H9 (cell line): ENCODE measurements around the gene MRPL28. TPM values are rescaled to one million over a fixed set of nuclear protein-coding genes. Genes with fewer than 3 reads are reported as not detected.

Source experiments
- DNase-seq: peaks from one replicate; pipeline ENCODE4 v3.0.0-alpha.2; 2017
- H2AFZ ChIP-seq: one replicate; pipeline ENCODE4 v1.6.1; 2013; ENCODE audit warnings: mild to moderate bottlenecking, low read length, control low read depth, moderate library complexity
- H2AK5ac ChIP-seq: 2 replicates; pipeline ENCODE4 v1.6.1; 2013; ENCODE audit warnings: low read length, control low read depth, mixed read lengths; ENCODE audit not compliant: insufficient read length
- H2BK120ac ChIP-seq: one replicate; pipeline ENCODE4 v1.6.1; 2013; ENCODE audit warnings: low read depth, mild to moderate bottlenecking, low read length, control low read depth, inconsistent platforms; ENCODE audit not compliant: poor library complexity, severe bottlenecking
- H2BK12ac ChIP-seq: 2 replicates; pipeline ENCODE4 v1.6.1; 2013; ENCODE audit warnings: low read length, control low read depth, mixed read lengths, low read depth; ENCODE audit not compliant: insufficient read length
- H2BK15ac ChIP-seq: 2 replicates; pipeline ENCODE4 v1.6.1; 2013; ENCODE audit warnings: low read depth, low read length, control low read depth
- H2BK20ac ChIP-seq: one replicate; pipeline ENCODE4 v1.6.1; 2013; ENCODE audit warnings: low read depth, mild to moderate bottlenecking, low read length, control low read depth, inconsistent platforms; ENCODE audit not compliant: poor library complexity, severe bottlenecking
- H2BK5ac ChIP-seq: 2 replicates; pipeline ENCODE4 v1.6.1; 2013; ENCODE audit warnings: low read length, control low read depth, mixed read lengths; ENCODE audit not compliant: insufficient read length
- H3K14ac ChIP-seq: 2 replicates; pipeline ENCODE4 v1.6.1; 2013; ENCODE audit warnings: low read length, control low read depth; ENCODE audit not compliant: insufficient read depth
- H3K18ac ChIP-seq: 2 replicates; pipeline ENCODE4 v1.6.1; 2013; ENCODE audit warnings: low read depth, mild to moderate bottlenecking, mixed read lengths, low read length, control low read depth; ENCODE audit not compliant: insufficient read length
- H3K23ac ChIP-seq: 2 replicates; pipeline ENCODE4 v1.6.1; 2013; ENCODE audit warnings: low read length, control low read depth, mixed read lengths, low read depth; ENCODE audit not compliant: insufficient read length
- H3K23me2 ChIP-seq: 2 replicates; pipeline ENCODE4 v1.6.1; 2013; ENCODE audit warnings: low read depth, mild to moderate bottlenecking, mixed read lengths, low read length, control low read depth; ENCODE audit not compliant: insufficient read length, poor library complexity, severe bottlenecking
- H3K27ac ChIP-seq: 2 replicates; pipeline ENCODE4 v1.5.1; 2013; ENCODE audit warnings: low read length, control low read depth, mixed read lengths, low read depth; ENCODE audit not compliant: insufficient read length
- H3K27me3 ChIP-seq: 2 replicates; pipeline ENCODE4 v1.6.1; 2013; ENCODE audit warnings: low read length, control low read depth, inconsistent platforms; ENCODE audit not compliant: insufficient read depth
- H3K4ac ChIP-seq: 2 replicates; pipeline ENCODE4 v1.6.1; 2013; ENCODE audit warnings: low read depth, mild to moderate bottlenecking, control low read depth, inconsistent platforms, low read length, moderate library complexity
- H3K4me1 ChIP-seq: 2 replicates; pipeline ENCODE4 v1.6.1; 2013; ENCODE audit warnings: low read length, control low read depth, inconsistent platforms; ENCODE audit not compliant: insufficient read depth
- H3K4me2 ChIP-seq: 2 replicates; pipeline ENCODE4 v1.6.1; 2013; ENCODE audit warnings: low read length, control low read depth, mixed read lengths; ENCODE audit not compliant: insufficient read length, insufficient read depth
- H3K56ac ChIP-seq: 2 replicates; pipeline ENCODE4 v1.6.1; 2013; ENCODE audit warnings: low read depth, mild to moderate bottlenecking, mixed read lengths, low read length, control low read depth; ENCODE audit not compliant: insufficient read length
- H3K79me1 ChIP-seq: 2 replicates; pipeline ENCODE4 v1.6.1; 2013; ENCODE audit warnings: low read depth, mild to moderate bottlenecking, moderate library complexity, low read length, control low read depth, inconsistent platforms; ENCODE audit not compliant: insufficient read depth, poor library complexity, severe bottlenecking
- H3K79me2 ChIP-seq: 2 replicates; pipeline ENCODE4 v1.6.1; 2013; ENCODE audit warnings: low read length, control low read depth, inconsistent platforms; ENCODE audit not compliant: insufficient read depth
- H3K9ac ChIP-seq: 2 replicates; pipeline ENCODE4 v1.6.1; 2013; ENCODE audit warnings: low read length, control low read depth, mixed read lengths; ENCODE audit not compliant: insufficient read length; ENCODE audit errors: extremely low read depth
- H3K9me3 ChIP-seq: one replicate; pipeline ENCODE4 v1.6.1; 2013; ENCODE audit warnings: low read depth, low read length, inconsistent platforms; ENCODE audit not compliant: control insufficient read depth
- H3T11ph ChIP-seq: one replicate; pipeline ENCODE4 v1.6.1; 2013; ENCODE audit warnings: mild to moderate bottlenecking, low read length, control low read depth, inconsistent platforms
- H4K20me1 ChIP-seq: one replicate; pipeline ENCODE4 v1.6.1; 2013; ENCODE audit not compliant: control insufficient read depth, insufficient read length, insufficient read depth
- H4K5ac ChIP-seq: 2 replicates; pipeline ENCODE4 v1.6.1; 2013; ENCODE audit warnings: low read depth, mild to moderate bottlenecking, mixed read lengths, low read length, control low read depth; ENCODE audit not compliant: insufficient read length
- H4K8ac ChIP-seq: replicated peaks from 2 replicates; pipeline ENCODE4 v1.6.1; 2013; ENCODE audit warnings: low read length, control low read depth, mixed read lengths, low read depth; ENCODE audit not compliant: insufficient read length
- H4K91ac ChIP-seq: 2 replicates; pipeline ENCODE4 v1.6.1; 2013; ENCODE audit warnings: low read depth, mild to moderate bottlenecking, moderate library complexity, mixed read lengths, low read length, control low read depth; ENCODE audit not compliant: insufficient read length
- H3K27ac Mint-ChIP-seq, 3 experiments: 2 replicates in 2 of 3; 3 replicates in 1 of 3; pipeline ENCODE4 v1.8.0; 2020 to 2021; ENCODE audit warnings: mixed read lengths in 3 of 3, mild to moderate bottlenecking in 1 of 3, moderate library complexity in 1 of 3
- H3K27me3 Mint-ChIP-seq: 2 replicates; pipeline ENCODE4 v1.8.0; 2021; ENCODE audit warnings: low read depth, mild to moderate bottlenecking, moderate library complexity, mixed read lengths
- H3K36me3 Mint-ChIP-seq, 3 experiments: 2 replicates in 2 of 3; 3 replicates in 1 of 3; pipeline ENCODE4 v1.8.0; 2020 to 2021; ENCODE audit warnings: low read depth in 3 of 3, mixed read lengths in 3 of 3; ENCODE audit not compliant: insufficient read depth in 1 of 3
- H3K4me1 Mint-ChIP-seq, 2 experiments: 2 replicates each; pipeline ENCODE4 v1.8.0; 2020; ENCODE audit warnings: mixed read lengths in 2 of 2
- H3K4me3 Mint-ChIP-seq, 2 experiments: 2 replicates in 1 of 2; 3 replicates in 1 of 2; pipeline ENCODE4 v1.8.0; 2020 to 2021; ENCODE audit warnings: mild to moderate bottlenecking in 2 of 2, mixed read lengths in 2 of 2, moderate library complexity in 1 of 2
- H3K9me3 Mint-ChIP-seq, 2 experiments: 2 replicates in 1 of 2; 3 replicates in 1 of 2; pipeline ENCODE4 v1.8.0; 2020; ENCODE audit warnings: mild to moderate bottlenecking in 2 of 2, mixed read lengths in 2 of 2, moderate library complexity in 1 of 2
- WGBS: extraction: QIAGEN DNeasy Blood & Tissue Kit; methylation state at CpG from one replicate; pipeline ENCODE4 v1.1.7; 2013; ENCODE audit warnings: missing lambda C conversion rate, low lambda C conversion rate, mixed read lengths; ENCODE audit not compliant: insufficient read length; ENCODE audit errors: extremely low coverage; 5-methylcytosine and 5-hydroxymethylcytosine counted together
- total RNA-seq: library from RNA; stranded (reverse); gene quantifications from 2 replicates; pipeline ENCODE4 v1.2.1, GENCODE V29; 2021
- TF ChIP-seq, protein P1 (sequence below): fragments of 200-600 bp; sonication (generic); conservative IDR thresholded peaks from 3 replicates; pipeline ENCODE4 v1.8.0; 2021; ENCODE audit warnings: antibody characterized with exemption, mild to moderate bottlenecking

MRPL28 gene
- total RNA-seq, 1 experiment from 2014 or later = 154 TPM

DNA sequence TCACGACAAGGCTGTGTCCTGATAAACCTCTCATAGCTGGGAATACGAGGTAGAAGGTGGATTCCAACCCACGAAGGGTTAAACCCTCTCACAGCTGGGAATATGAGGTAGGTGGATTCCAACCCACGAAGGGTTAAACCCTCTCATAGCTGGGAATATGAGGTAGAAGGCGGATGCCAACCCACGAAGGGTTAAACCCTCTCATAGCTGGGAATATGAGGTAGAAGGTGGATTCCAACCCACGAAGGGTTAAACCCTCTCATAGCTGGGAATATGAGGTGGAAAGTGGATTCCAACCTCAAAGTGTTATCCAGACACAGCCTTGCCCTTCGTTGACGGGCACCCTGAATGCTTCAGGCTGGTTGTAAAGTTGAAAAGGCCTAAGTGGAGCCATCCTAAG, 48.8 kb downstream of the MRPL28 start:
- no CpG with 5 or more reads among the region's 9 CpGs for WGBS
- H2AFZ ChIP-seq = no peak overlapping the region
- no peak overlapping the region for H3T11ph ChIP-seq
- no peak overlapping the region for H4K8ac ChIP-seq
- H3K27ac ChIP-seq = no peak overlapping the region
- no peak overlapping the region for H3K23ac ChIP-seq
- H4K20me1 ChIP-seq = no peaks in the 10 kb centered on the region
- H3K23me2 ChIP-seq = no peaks in the 10 kb centered on the region
- no peak overlapping the region for H3K9ac ChIP-seq
- H3K18ac ChIP-seq = no peak overlapping the region
- H3K4me3 Mint-ChIP-seq = no peak overlapping the region
- H2AK5ac ChIP-seq = no peak overlapping the region
- no peaks in the 10 kb centered on the region for H3K9me3 ChIP-seq
- no peak overlapping the region for H3K4ac ChIP-seq
- no peaks in the 10 kb centered on the region for H3K27me3 ChIP-seq
- no peak overlapping the region for H2BK5ac ChIP-seq
- H3K27ac Mint-ChIP-seq = peak overlapping the region in 1 of 3 experiments; percentile 46; a peak in 1 of 7 replicates
- H3K14ac ChIP-seq = no peak overlapping the region
- peaks cover 5% of the 10 kb centered on the region; the same call in 1 of the 2 replicates for H3K79me2 ChIP-seq
- no peak overlapping the region for H2BK120ac ChIP-seq
- DNase-seq = no peak
- no peak overlapping the region for H3K4me2 ChIP-seq
- H3K36me3 Mint-ChIP-seq = peaks cover 0 to 11% (median 5%) of the 10 kb centered on the region in 3 experiments; a peak in 6 of 7 replicates
- no peak overlapping the region for H2BK20ac ChIP-seq
- H3K9me3 Mint-ChIP-seq = no peaks in the 10 kb centered on the region
- no peaks in the 10 kb centered on the region; the same call in 1 of the 2 replicates for H3K4me1 ChIP-seq
- no peak overlapping the region for H3K56ac ChIP-seq
- no peak overlapping the region for H4K5ac ChIP-seq
- no peak overlapping the region for H2BK12ac ChIP-seq
- no peak overlapping the region for H4K91ac ChIP-seq
- peaks cover 34 to 36% of the 10 kb centered on the region in 2 experiments for H3K4me1 Mint-ChIP-seq
- TF ChIP-seq, protein P1, sequence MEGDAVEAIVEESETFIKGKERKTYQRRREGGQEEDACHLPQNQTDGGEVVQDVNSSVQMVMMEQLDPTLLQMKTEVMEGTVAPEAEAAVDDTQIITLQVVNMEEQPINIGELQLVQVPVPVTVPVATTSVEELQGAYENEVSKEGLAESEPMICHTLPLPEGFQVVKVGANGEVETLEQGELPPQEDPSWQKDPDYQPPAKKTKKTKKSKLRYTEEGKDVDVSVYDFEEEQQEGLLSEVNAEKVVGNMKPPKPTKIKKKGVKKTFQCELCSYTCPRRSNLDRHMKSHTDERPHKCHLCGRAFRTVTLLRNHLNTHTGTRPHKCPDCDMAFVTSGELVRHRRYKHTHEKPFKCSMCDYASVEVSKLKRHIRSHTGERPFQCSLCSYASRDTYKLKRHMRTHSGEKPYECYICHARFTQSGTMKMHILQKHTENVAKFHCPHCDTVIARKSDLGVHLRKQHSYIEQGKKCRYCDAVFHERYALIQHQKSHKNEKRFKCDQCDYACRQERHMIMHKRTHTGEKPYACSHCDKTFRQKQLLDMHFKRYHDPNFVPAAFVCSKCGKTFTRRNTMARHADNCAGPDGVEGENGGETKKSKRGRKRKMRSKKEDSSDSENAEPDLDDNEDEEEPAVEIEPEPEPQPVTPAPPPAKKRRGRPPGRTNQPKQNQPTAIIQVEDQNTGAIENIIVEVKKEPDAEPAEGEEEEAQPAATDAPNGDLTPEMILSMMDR = no peak
- H2BK15ac ChIP-seq = no peak overlapping the region
- peaks cover 10% of the 10 kb centered on the region for H3K79me1 ChIP-seq
- H3K27me3 Mint-ChIP-seq = no peaks in the 10 kb centered on the region
